ENCODE results near the gene SLC44A1.

SLC44A1 gene

GRCh38 chr9:105375323-105375722, 130.9 kb downstream of the SLC44A1 start:
- Histone ChIP-seq H3K27me3 (ENCODE audit: control insufficient read depth in 1 of 2, insufficient read depth in 2 of 2, low read length in 2 of 2) (no peaks in the 10 kb centered on the region), H3K4me1 (ENCODE audit: insufficient read depth, low read length) (no peaks in the 10 kb centered on the region), H3K27ac (ENCODE audit: low read depth, low read length) (no peak overlapping the region), H3K4me3 (ENCODE audit: low read depth in 1 of 2, low read length in 2 of 2) (no peak overlapping the region), H3K36me3 (ENCODE audit: insufficient read depth, low read length) (no peaks in the 10 kb centered on the region), H3K9ac (ENCODE audit: low read length) (no peak overlapping the region), H3K9me3 (ENCODE audit: low read length) (no peaks in the 10 kb centered on the region)

DNA sequence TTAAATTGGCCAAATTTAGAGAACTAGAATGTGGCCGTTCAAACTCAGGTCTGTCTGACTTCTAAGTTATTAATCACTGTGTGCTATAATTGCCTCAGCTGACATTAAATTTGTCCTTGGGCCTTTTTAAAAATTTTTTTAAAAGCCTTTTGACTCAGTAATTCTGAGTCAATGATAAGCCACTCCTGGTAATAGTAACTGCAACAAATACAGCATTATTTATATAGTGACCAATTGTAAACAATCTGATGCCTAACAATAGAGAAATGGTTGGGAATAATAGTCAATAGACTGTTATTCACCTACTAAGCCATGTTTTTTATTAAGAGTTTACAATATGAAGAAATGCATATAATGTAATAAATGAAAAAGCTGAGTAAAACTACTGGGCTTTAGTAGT, 132.4 kb downstream of the SLC44A1 start:
- no peaks in the 10 kb centered on the region for H3K36me3 ChIP-seq (ENCODE audit: insufficient read depth, low read length)
- H3K9ac ChIP-seq (ENCODE audit: low read length): no peak overlapping the region
- no peaks in the 10 kb centered on the region for H3K9me3 ChIP-seq (ENCODE audit: low read length)
- no peak overlapping the region for H3K4me3 ChIP-seq (ENCODE audit: low read depth in 1 of 2, low read length in 2 of 2)
- no peaks in the 10 kb centered on the region for H3K27me3 ChIP-seq (ENCODE audit: control insufficient read depth in 1 of 2, insufficient read depth in 2 of 2, low read length in 2 of 2)
- H3K4me1 ChIP-seq (ENCODE audit: insufficient read depth, low read length): no peaks in the 10 kb centered on the region
- H3K27ac ChIP-seq (ENCODE audit: low read depth, low read length): no peak overlapping the region

GRCh38 chr9:105385381-105385985, 141.0 kb downstream of the SLC44A1 start:
- Histone ChIP-seq H3K36me3 (ENCODE audit: insufficient read depth, low read length) (no peaks in the 10 kb centered on the region), H3K4me1 (ENCODE audit: insufficient read depth, low read length) (no peaks in the 10 kb centered on the region), H3K27ac (ENCODE audit: low read depth, low read length) (no peak overlapping the region), H3K27me3 (ENCODE audit: control insufficient read depth in 1 of 2, insufficient read depth in 2 of 2, low read length in 2 of 2) (no peaks in the 10 kb centered on the region), H3K4me3 (ENCODE audit: low read depth in 1 of 2, low read length in 2 of 2) (peak overlapping the region; percentile 39 to 62), H3K9me3 (ENCODE audit: low read length) (no peaks in the 10 kb centered on the region), H3K9ac (ENCODE audit: low read length) (no peak overlapping the region)

DNA sequence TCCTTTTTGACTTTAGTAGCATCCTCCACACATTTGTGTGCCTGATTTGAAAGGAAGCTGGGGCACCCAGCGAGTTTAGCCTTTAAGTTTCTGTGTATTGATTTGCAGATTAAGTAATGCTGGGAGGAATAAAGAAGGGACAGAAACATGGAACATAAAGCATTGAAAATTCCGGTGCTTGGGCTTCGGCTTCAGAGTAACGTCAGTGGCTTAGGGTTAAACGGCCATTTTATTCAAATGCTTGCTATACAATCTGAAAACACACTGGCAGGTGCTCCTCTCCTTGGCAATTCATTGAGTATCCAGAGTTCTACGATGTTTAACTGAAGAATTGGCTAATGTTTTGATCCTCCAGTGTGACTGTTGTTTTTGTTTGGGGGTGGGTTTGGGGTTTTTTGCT, 145.3 kb downstream of the SLC44A1 start:
- Histone ChIP-seq H3K9ac (ENCODE audit: low read length) (no peak overlapping the region), H3K36me3 (ENCODE audit: insufficient read depth, low read length) (no peaks in the 10 kb centered on the region), H3K4me1 (ENCODE audit: insufficient read depth, low read length) (no peaks in the 10 kb centered on the region), H3K27ac (ENCODE audit: low read depth, low read length) (no peak overlapping the region), H3K4me3 (ENCODE audit: low read depth in 1 of 2, low read length in 2 of 2) (no peak overlapping the region), H3K9me3 (ENCODE audit: low read length) (no peaks in the 10 kb centered on the region), H3K27me3 (ENCODE audit: control insufficient read depth in 1 of 2, insufficient read depth in 2 of 2, low read length in 2 of 2) (no peaks in the 10 kb centered on the region)

GRCh38 chr9:105390871-105391270, 146.4 kb downstream of the SLC44A1 start:
- no peaks in the 10 kb centered on the region for H3K27me3 ChIP-seq (ENCODE audit: control insufficient read depth in 1 of 2, insufficient read depth in 2 of 2, low read length in 2 of 2)
- H3K4me1 ChIP-seq (ENCODE audit: insufficient read depth, low read length): no peaks in the 10 kb centered on the region
- H3K36me3 ChIP-seq (ENCODE audit: insufficient read depth, low read length): no peaks in the 10 kb centered on the region
- no peak overlapping the region for H3K27ac ChIP-seq (ENCODE audit: low read depth, low read length)
- no peak overlapping the region for H3K4me3 ChIP-seq (ENCODE audit: low read depth in 1 of 2, low read length in 2 of 2)
- H3K9me3 ChIP-seq (ENCODE audit: low read length): no peaks in the 10 kb centered on the region
- no peak overlapping the region for H3K9ac ChIP-seq (ENCODE audit: low read length)

DNA sequence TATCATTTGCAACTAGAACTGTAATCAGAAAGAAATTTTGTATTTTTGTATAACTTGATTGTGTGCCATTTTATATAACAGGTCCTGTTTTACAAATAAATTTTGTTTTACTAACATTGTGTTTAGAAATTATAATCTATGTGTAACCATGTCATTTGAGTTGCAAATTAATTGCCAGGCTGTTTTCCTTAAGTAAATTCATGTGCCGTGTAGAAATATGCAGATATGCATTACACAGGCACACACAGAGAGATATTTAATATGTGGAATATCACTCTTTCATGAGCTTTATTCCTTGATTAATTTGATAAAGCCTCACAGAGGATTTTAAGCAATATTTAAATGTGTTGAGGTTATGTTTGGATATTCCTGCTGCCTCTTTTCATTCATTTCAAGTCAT, 146.8 kb downstream of the SLC44A1 start:
- Histone ChIP-seq H3K9me3 (ENCODE audit: low read length) (no peaks in the 10 kb centered on the region), H3K4me3 (ENCODE audit: low read depth in 1 of 2, low read length in 2 of 2) (no peak overlapping the region), H3K9ac (ENCODE audit: low read length) (no peak overlapping the region), H3K27ac (ENCODE audit: low read depth, low read length) (no peak overlapping the region), H3K36me3 (ENCODE audit: insufficient read depth, low read length) (no peaks in the 10 kb centered on the region), H3K4me1 (ENCODE audit: insufficient read depth, low read length) (no peaks in the 10 kb centered on the region), H3K27me3 (ENCODE audit: control insufficient read depth in 1 of 2, insufficient read depth in 2 of 2, low read length in 2 of 2) (no peaks in the 10 kb centered on the region)

- H3K9me3 ChIP-seq (ENCODE audit: low read length): no peaks in the 10 kb centered on the region
- no peaks in the 10 kb centered on the region for H3K36me3 ChIP-seq (ENCODE audit: insufficient read depth, low read length)
- no peak overlapping the region for H3K27ac ChIP-seq (ENCODE audit: low read depth, low read length)
- no peaks in the 10 kb centered on the region for H3K27me3 ChIP-seq (ENCODE audit: control insufficient read depth in 1 of 2, insufficient read depth in 2 of 2, low read length in 2 of 2)
- H3K4me1 ChIP-seq (ENCODE audit: insufficient read depth, low read length): no peaks in the 10 kb centered on the region
- no peak overlapping the region for H3K9ac ChIP-seq (ENCODE audit: low read length)
- H3K4me3 ChIP-seq (ENCODE audit: low read depth in 1 of 2, low read length in 2 of 2): no peak overlapping the region
These were observed 148.1 kb downstream of the SLC44A1 start for GRCh38 chr9:105392531-105392930.

- H3K9me3 ChIP-seq (ENCODE audit: low read length): no peaks in the 10 kb centered on the region
- H3K4me3 ChIP-seq (ENCODE audit: low read depth in 1 of 2, low read length in 2 of 2): no peak overlapping the region
- no peaks in the 10 kb centered on the region for H3K36me3 ChIP-seq (ENCODE audit: insufficient read depth, low read length)
- H3K27ac ChIP-seq (ENCODE audit: low read depth, low read length): no peak overlapping the region
- no peaks in the 10 kb centered on the region for H3K4me1 ChIP-seq (ENCODE audit: insufficient read depth, low read length)
- no peaks in the 10 kb centered on the region for H3K27me3 ChIP-seq (ENCODE audit: control insufficient read depth in 1 of 2, insufficient read depth in 2 of 2, low read length in 2 of 2)
- H3K9ac ChIP-seq (ENCODE audit: low read length): no peak overlapping the region
These were observed 149.3 kb downstream of the SLC44A1 start for GRCh38 chr9:105393576-105394344.

- no peak overlapping the region for H3K4me3 ChIP-seq (ENCODE audit: low read depth in 1 of 2, low read length in 2 of 2)
- no peak overlapping the region for H3K9ac ChIP-seq (ENCODE audit: low read length)
- no peaks in the 10 kb centered on the region for H3K4me1 ChIP-seq (ENCODE audit: insufficient read depth, low read length)
- H3K27ac ChIP-seq (ENCODE audit: low read depth, low read length): no peak overlapping the region
- H3K36me3 ChIP-seq (ENCODE audit: insufficient read depth, low read length): no peaks in the 10 kb centered on the region
- H3K9me3 ChIP-seq (ENCODE audit: low read length): no peaks in the 10 kb centered on the region
- H3K27me3 ChIP-seq (ENCODE audit: control insufficient read depth in 1 of 2, insufficient read depth in 2 of 2, low read length in 2 of 2): no peaks in the 10 kb centered on the region
These were observed 152.0 kb downstream of the SLC44A1 start for GRCh38 chr9:105396441-105396840.

DNA sequence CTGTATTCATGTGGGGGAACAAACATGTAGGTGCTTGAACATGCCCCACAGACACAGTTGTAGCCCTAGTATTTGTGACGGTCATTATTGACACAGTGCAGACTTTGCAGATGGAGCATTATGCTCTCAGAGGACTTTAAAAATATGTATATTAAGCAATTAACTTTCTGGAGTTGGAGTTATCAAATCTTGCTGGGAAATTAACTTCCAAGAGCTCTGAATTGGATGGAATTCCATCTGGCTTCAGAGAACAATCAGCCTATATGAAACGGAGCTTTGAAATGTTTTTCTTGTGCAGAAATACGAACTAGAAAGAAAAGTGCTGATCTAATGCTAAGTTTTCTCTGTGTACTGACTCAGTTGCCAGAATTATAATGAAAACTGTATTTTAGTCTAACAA, 152.4 kb downstream of the SLC44A1 start:
- Histone ChIP-seq H3K4me1 (ENCODE audit: insufficient read depth, low read length) (no peaks in the 10 kb centered on the region), H3K4me3 (ENCODE audit: low read depth in 1 of 2, low read length in 2 of 2) (no peak overlapping the region), H3K27ac (ENCODE audit: low read depth, low read length) (no peak overlapping the region)

GRCh38 chr9:105399117-105399516, 154.7 kb downstream of the SLC44A1 start:
- Histone ChIP-seq H3K4me1 (ENCODE audit: insufficient read depth, low read length) (no peaks in the 10 kb centered on the region), H3K36me3 (ENCODE audit: insufficient read depth, low read length) (no peaks in the 10 kb centered on the region), H3K4me3 (ENCODE audit: low read depth in 1 of 2, low read length in 2 of 2) (no peak overlapping the region), H3K27me3 (ENCODE audit: control insufficient read depth in 1 of 2, insufficient read depth in 2 of 2, low read length in 2 of 2) (no peaks in the 10 kb centered on the region), H3K9me3 (ENCODE audit: low read length) (no peaks in the 10 kb centered on the region), H3K9ac (ENCODE audit: low read length) (no peak overlapping the region), H3K27ac (ENCODE audit: low read depth, low read length) (no peak overlapping the region)

More for the DNA sequence above, 152.4 kb downstream of the SLC44A1 start:
- no peak overlapping the region for H3K9ac ChIP-seq (ENCODE audit: low read length)
- H3K27me3 ChIP-seq (ENCODE audit: control insufficient read depth in 1 of 2, insufficient read depth in 2 of 2, low read length in 2 of 2): no peaks in the 10 kb centered on the region
- H3K9me3 ChIP-seq (ENCODE audit: low read length): no peaks in the 10 kb centered on the region
- no peaks in the 10 kb centered on the region for H3K36me3 ChIP-seq (ENCODE audit: insufficient read depth, low read length)

DNA sequence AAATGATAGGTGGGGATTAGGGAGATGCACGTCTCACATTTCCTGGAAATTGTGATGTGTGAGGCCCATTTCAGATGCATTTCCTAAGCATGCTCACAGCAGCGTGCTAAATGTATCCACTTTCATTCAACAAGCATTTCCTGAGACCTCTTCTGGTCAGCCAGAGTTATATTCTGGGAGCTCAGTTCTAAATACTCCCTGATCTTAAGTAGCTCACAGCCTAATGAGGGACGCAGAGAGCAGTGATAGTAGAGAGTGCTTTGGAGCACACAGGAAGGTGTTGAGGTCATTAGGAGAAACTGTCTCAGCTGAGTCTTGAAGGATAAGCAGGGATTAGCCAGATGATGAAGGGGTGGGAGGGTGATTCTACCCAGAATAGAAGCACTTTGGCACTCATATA, 157.2 kb downstream of the SLC44A1 start:
- no peaks in the 10 kb centered on the region for H3K27me3 ChIP-seq (ENCODE audit: control insufficient read depth in 1 of 2, insufficient read depth in 2 of 2, low read length in 2 of 2)
- no peak overlapping the region for H3K9ac ChIP-seq (ENCODE audit: low read length)
- H3K4me3 ChIP-seq (ENCODE audit: low read depth in 1 of 2, low read length in 2 of 2): no peak overlapping the region
- H3K4me1 ChIP-seq (ENCODE audit: insufficient read depth, low read length): no peaks in the 10 kb centered on the region
- H3K27ac ChIP-seq (ENCODE audit: low read depth, low read length): no peak overlapping the region
- H3K9me3 ChIP-seq (ENCODE audit: low read length): no peaks in the 10 kb centered on the region
- no peaks in the 10 kb centered on the region for H3K36me3 ChIP-seq (ENCODE audit: insufficient read depth, low read length)
